GM19397 (cell line): Measurements from ENCODE around the gene RSAD2.
"Not testable (repeated sequence)": the region's sequence is repeated elsewhere in the genome, so short reads cannot be mapped to it uniquely, and the experiment has no call there.

Source experiments
- ATAC-seq: cut with Tn5 transposase; IDR thresholded peaks from one replicate; pipeline ENCODE4 v1.9.1; 2021; ENCODE audit warnings: mild to moderate bottlenecking, moderate library complexity; ENCODE audit not compliant: unreplicated experiment

RSAD2 gene, protein sequence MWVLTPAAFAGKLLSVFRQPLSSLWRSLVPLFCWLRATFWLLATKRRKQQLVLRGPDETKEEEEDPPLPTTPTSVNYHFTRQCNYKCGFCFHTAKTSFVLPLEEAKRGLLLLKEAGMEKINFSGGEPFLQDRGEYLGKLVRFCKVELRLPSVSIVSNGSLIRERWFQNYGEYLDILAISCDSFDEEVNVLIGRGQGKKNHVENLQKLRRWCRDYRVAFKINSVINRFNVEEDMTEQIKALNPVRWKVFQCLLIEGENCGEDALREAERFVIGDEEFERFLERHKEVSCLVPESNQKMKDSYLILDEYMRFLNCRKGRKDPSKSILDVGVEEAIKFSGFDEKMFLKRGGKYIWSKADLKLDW

DNA sequence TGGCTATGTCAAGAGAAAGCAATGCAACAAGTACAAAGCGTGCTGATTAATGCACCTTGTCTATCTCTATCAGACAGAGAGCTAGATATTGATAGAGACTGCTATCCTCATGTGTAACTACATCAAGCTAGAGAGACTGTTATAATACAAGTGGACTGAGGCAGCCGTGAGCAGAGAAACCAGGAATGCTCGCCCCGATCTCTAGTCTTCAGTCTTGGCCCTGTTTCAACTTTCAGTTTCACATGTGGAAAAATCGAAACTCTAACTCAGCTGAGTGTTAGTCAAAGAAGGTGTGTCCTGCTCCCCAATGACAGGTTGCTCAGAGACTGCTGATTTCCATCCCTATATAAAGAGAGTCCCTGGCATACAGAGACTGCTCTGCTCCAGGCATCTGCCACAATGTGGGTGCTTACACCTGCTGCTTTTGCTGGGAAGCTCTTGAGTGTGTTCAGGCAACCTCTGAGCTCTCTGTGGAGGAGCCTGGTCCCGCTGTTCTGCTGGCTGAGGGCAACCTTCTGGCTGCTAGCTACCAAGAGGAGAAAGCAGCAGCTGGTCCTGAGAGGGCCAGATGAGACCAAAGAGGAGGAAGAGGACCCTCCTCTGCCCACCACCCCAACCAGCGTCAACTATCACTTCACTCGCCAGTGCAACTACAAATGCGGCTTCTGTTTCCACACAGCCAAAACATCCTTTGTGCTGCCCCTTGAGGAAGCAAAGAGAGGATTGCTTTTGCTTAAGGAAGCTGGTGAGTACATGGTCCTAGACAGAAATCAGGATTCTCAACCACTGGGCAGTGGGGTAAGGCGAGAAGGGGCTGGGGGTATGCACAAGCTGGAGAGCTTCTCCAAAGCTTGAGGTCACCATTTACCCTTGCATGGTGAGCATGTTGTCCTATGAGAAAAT, at the start of gene RSAD2:
TSS of gene RSAD2 (plus strand) at position 376 of the 903 bp plus-strand sequence. CDS start at position 400, 24 bp downstream.
- ATAC-seq = peak; percentile 67

DNA sequence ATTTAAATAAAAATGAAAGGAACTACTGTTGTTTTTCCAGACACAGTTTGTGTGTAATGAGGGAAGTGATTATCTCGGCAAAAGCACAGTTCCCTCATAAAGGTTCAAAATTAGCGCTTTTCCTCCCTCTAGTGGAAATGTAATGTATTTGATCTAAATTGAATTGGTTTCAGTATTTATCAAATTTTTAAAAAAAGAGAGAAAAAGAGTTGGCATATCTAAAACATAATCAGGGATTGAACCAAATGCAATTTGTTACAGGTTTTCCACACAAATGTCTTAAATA, 49.3 kb upstream of the RSAD2 start:
- ATAC-seq = no peak

DNA sequence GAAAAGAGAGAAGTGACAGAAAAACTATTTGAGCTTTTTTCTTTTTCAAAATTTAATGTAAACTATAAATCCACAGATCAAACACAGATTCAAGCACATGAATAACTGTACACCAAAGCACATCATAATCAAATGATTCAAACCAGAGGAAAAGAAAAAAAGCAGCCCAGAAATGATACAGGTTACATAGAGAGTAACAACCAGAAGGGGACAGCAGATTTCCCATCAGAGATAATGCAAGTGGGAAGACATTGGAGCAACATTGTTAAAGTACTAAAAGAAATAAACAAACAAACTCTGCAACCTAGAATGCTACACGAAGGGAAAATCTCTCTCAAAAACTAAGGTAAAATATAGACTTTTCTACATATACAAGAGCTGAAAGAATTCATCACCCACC, 46.3 kb upstream of the RSAD2 start:
- ATAC-seq = no peak

DNA sequence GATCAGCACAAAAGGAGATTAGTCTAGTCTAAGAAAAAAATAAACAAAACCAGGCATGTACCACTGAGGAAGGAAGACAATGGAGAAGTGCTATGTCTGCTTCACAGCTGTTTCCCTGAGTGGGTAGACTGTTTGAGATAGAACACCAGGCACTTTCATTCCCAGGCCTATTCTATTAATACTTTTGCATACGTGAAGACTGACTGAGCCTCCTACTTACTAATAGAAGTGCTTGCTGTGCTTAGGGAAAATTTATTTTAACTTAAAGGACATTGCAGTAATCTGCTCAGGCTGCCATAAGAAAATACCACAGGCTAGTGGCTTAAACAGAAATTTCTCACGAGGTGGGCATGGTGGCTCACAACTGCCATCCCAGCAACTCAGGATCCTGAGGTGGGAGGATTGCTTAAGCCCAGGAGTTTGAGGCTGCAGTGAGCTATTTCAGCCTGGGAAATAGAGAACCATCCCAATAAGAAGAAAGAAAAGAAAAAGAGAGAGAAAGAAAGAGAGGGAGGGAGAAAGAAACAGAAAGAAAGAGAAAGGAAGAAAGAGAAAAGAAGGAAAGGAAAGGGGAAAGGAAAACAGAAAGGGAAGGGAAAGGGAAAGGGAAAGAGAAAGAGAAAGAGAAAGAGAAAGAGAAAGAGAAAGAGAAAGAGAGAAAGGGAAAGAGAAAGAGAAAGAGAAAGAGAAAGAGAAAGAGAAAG, 44.8 kb upstream of the RSAD2 start:
- ATAC-seq = no peak

DNA sequence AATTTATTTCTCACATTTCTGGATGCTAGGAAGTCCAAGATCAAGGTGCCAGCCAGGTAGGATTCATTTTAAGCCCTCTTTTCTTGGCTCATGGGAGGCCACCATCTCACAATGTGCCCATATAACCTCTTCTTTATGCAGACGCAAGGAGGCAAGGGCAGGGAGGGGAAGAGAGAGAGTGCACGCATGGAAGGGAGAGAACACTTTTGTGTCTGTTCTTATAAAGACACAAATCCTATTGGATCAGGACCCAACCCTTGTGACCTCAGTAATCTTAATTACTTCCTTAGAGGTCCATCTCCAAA, 44.3 kb upstream of the RSAD2 start:
- ATAC-seq = no peak

DNA sequence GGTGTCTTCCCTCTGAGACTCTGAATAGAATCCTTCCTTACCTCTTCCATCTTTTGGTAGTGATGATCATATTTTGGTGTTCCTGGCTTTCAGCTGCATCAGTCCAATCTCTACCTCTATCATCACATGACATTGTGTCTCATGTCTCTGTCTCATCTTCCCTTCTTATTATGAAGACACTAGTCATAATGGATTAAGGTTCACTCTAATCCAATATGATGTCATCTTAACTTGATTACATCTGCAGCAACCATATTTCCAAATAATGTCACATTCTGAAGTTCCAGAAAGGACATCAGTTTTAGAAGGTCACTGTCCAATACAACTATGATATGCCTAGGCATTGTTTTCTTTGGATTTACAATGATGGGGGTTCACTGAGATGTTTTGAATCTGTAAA, 43.4 kb upstream of the RSAD2 start:
- ATAC-seq = no peak

DNA sequence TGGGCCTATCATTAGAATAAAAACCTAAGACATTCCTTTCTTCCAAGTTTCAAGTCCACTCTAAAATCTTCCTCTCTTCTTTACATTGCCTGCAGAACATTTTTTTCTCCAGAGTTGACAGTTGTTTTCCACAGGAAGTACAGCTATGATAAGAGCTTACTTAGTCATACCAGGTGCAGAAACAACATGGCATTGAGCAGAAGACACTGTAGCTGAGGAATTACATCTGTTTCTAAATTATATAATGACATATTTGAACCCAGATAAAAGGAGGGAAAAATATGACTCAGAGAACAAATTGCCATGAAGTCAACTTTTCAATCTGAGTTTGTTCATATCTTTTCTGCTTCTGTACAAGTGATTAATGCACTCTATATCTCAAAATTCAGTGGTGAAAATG, 42.1 kb upstream of the RSAD2 start:
- ATAC-seq = no peak

DNA sequence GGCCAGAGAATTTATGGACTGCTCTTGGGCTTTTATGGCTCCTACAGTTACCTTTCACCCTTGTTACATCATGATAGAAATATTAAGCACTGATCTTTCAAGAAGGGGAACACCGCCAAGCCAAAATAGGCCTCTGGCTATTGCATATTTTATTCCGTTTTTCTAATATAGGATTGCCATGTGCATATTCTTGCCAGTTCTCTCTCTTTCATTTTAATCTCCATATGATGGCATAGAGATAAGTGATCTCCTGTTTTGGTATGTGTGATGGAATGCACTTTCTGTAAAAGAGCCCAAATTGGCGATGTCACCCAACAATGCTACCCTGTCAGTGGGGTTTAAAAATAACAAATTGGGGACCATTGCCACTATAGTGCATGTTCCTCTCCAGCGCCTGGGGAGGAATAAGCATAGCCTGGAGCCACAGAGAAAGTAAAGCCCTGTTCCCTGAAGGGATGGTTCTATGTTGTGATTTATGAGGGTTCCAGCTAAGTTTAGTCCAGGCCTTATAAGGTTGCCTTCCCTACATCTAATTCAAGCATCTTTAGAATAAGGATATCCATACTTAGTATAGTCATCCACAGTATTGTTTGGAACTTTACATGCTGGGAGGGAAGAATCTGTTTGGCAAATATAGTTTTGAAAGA, 38.8 kb upstream of the RSAD2 start:
- ATAC-seq = no peak

DNA sequence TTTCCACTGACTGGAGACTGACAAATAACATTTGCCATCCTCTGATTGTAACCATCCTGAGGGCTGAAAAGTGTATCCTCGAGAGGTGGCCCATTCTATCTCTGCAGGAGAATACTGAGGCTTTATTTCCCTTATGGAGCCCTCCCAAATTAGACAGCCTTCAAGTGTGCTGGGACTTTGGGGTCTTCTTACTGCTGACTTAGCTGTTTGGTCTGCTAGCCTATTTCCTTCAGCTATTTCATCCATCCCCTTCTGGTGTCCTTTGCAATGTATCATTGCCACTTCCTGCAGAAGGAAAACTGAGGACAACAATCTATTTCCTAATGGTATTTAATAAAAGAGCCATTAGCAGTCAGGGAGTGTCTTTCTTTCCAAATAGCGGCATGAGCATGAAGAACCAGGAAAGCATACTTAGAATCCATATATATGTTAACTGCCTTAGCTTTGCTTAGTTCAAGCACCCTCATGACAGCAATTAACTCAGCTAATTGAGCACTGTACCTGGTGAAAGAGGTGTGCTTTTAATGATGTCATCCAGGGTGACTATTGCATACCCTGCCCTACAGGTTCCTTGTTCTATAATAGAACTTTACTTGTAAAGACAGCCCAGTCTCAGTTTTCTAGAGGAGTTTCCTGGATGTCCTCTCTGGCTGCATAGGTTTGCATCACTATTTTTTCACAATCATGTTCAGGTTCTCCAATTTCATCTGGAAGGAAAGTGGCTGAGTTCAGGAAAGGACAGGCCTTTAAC, 35.9 kb upstream of the RSAD2 start:
- ATAC-seq = no peak

DNA sequence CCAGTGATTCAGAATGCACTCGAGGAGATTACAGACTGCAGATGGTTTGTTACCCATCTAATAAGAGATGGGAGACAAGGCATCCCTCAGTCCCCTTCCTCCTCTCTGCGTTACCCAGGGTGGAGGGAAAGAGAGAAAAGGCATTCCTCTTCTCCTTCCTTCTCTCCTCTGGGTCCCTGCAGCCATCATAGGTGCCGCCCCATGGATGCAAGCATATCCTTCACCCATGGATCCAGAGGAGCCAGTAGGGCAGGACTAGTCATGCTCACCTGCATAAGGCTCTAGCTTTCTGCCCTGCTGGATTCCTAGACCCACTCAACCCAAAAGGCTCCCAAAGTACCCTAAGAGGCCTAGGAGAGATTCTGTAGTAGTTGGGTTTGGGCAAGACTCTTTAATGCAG, 32.3 kb upstream of the RSAD2 start:
- no peak for ATAC-seq

DNA sequence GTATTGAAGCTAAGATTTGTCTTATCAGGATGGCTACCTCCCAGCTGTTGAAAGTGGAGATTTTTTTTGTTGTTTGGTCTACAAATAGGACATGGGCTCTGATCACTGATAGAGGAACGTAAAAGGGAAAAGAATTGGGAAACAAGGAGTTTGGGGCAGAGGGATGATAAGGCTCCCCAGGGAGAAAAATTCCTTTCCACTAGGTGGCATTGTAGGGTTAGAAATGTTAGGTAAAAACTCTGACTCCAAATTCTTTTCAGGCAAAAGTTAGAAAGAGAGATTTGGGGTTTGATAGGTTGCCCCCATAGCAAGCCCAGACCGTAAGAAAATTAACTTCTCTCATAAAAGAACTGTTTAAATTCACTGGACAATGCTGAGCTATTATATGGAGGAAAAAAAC, 31.7 kb upstream of the RSAD2 start:
- ATAC-seq = no peak

DNA sequence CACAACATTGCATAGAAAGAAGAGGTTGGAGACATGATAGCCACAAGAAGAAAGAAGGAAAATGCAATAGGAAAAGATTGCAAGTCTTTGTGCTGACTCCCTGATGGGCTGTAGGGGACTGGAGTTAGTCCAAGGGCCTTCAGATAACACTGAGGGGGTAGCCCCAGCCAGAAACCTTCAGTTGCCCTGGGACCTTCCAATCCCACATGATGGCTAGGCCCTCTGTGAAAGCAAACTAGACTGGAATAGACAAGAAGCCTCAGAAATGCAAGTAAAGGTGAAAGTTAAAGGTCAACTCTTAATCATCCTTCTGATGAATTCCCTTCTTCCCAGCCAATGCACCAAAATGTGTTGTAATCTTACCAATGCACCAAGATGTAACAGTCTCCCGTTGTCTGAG, 31.0 kb upstream of the RSAD2 start:
- ATAC-seq = no peak

DNA sequence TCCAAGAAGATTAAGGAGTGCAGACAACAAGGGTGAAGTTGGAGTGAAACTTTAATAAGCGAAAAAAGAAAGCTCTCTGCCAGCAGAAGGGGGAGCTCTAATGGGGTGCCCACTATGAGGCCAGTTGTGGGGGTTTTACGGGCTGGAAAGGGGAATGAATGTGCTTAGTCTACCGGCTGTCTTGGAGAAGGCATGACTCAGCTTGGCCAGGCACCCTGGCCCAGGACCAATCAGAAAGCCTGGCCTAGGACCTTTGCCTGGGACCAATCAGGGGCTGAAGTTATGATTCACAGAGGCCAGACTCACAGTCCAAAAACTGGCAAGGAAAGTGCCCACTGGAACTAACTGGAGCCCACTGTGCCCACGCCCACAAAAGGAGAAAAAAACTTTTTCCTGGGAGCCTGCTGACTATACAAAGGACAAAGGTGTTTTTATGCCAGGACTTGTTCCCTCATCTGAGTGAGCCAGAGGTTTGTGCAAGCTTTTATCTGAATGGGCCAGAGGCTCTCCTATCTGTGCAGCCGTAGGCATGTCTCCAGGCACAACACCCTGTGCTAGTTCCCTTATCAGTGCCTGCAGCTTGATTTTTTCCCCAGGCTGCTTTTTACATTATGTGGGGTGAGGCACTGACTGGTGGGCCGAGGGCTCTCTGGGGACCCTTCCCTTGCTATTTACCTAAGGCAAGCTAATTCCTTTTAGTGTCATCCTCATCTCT, 30.5 kb upstream of the RSAD2 start:
- ATAC-seq = no peak

DNA sequence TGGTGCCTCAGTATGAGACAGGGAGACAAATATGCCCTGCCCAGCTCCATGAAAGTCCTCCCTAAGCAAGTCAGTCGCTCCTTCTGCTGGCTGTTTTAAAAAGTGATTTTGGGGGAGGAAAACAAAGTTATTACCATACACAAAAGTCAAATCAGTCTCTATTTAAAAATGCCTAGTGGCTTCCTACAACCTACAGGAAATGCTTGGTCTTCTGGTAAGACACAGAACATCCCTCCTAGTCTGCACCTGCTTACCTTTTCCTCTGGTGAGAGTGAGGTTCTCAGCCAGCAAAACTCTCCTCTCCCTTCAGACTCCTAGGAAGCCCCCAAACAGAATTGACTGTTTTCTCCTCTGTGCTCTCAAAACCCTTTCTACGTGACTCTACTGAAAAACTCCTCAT, 25.4 kb upstream of the RSAD2 start:
- ATAC-seq = no peak

DNA sequence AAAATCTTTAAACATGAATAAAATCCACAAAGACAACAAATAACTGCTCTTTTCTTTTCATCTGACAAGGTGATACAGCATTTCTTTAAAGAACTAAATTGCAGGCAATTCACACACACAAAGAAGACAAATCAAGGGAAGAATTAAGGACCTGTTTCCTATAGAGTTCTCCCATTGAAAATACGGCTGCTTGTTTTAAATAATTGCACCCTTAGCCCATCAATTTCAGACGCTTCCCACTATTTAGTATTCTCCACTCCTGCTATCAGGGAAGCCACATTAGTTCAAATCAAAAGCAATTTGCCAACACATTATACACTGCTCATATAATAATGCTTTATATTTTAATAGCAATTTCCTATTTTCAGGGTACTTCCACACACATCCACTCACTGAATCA, 23.2 kb upstream of the RSAD2 start:
- ATAC-seq = no peak

DNA sequence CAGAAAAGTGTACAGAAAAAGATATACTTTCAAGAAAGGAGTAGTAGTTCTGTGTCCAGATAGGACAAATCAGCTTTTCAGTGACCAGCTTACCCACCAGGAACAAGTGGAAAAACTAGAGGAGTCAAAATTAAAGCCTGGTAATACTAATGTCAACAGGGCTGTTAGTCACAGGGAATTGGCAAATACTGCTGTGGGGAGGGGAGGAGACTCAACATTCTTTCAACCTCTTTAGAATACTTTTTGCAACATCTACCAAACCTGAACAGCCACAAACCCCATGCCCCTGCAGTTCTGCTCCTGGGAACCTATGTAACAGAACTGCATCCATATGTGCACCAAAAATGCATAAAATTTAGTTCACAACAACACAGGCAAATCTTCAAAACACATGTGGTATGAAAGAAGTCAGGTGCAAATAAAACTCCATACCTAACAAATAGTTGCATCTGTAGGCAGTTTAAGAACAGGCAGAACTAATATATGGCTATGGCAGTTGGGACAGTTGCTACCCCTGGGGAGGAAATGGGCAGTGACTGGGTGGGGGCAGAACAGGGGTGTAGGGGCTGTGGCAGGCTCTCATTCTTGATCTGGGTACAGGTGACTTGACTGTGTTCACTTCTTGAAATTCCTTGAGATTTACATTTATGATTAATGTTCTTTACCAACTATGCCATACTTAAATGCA, 21.6 kb upstream of the RSAD2 start:
- ATAC-seq = no peak

DNA sequence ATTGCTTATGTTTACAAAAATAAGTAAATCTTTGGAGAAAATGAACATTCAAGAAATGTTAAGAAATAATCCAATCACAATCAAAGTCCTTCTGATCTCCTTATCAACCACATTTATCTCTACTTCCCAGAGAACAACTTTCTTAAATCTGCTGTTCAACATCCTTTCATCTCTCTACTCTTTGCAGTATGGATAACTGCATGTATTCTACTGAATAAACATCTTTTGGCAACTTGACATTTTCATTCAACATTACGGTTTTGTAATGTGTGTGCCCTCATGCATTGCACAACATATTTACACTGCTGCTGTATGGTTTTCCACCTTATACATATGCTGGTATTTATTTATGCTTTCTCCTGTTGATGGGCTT, 21.0 kb upstream of the RSAD2 start:
- ATAC-seq = no peak

DNA sequence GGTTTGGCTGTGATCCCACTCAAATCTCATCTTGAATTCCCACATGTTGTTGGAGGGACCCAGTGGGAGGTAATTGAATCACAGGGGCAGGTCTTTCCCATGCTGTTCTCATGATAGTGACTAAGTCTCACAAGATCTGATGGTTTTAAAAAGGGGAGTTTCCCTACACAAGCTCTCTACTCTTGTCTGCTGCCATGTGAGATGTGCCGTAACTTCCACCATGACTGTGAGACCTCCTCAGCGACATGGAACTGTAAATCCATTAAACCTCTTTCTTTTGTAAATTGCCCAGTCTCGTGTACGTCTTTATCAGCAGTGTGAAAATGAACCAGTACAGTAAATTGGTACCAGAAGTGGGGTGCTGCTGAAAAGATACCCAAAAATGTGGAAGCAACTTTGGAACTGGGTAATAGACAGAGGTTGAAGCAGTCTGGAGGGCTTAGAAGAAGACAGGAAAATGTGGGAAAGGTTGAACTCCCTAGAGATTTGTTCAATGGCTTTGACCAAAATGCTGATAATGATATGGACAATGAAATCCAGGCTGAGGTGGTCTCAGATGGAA, 19.0 kb upstream of the RSAD2 start:
- not testable (repeated sequence) for ATAC-seq

DNA sequence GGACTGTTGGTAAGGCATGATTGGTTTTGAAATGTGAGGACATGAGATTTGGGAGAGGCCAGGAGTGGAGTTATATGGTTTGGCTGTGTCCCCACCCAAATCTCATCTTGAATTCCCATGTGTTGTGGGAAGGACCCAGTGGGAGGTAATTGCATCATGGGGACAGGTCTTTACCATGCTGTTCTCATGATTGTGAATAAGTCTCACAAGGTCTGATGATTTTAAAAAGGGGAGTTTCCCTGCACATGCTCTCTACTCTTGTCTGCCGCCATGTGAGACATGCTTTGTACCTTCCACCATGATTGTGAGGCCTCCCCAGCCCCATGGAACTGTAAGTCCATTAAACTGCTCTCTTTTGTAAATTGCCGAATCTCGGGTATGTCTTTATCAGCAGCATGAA, 17.3 kb upstream of the RSAD2 start:
- ATAC-seq = no peak
